Choroid plexus epithelial cell (primary cell): ENCODE results near the gene ACTA2.

ENCODE experiments used
- DNase-seq: peaks from one replicate; pipeline ENCODE4 v3.0.0-alpha.2; 2010; ENCODE audit warnings: low read depth
- H3K4me3 ChIP-seq: 2 replicates; pipeline ENCODE4 v1.5.1; 2011; ENCODE audit warnings: low read depth, mild to moderate bottlenecking, control low read depth, low read length, moderate library complexity
- CTCF ChIP-seq: conservative IDR thresholded peaks from 2 replicates; pipeline ENCODE4 v1.5.1; 2011; ENCODE audit warnings: low read depth, mild to moderate bottlenecking, control low read depth, inconsistent platforms, low read length, moderate library complexity

Gene ACTA2

GRCh38 chr10:88957381-88957780 is 4.8 kb upstream of the ACTA2 start:
- TF ChIP-seq CTCF = no peak
- H3K4me3 ChIP-seq = no peak overlapping the region
- no peak for DNase-seq

GRCh38 chr10:88954458-88955083 is 2.0 kb upstream of the ACTA2 start:
- no peak overlapping the region for H3K4me3 ChIP-seq
- no peak for DNase-seq
- no peak for TF ChIP-seq CTCF

- TF ChIP-seq CTCF = no peak
- DNase-seq = no peak
- H3K4me3 ChIP-seq = no peak overlapping the region
Observed at GRCh38 chr10:88953662-88954061, 1.1 kb upstream of the ACTA2 start.

- no peak overlapping the region for H3K4me3 ChIP-seq
- no peak for DNase-seq
- TF ChIP-seq CTCF = no peak
Observed at GRCh38 chr10:88949912-88950837, 2.4 kb downstream of the ACTA2 start.

GRCh38 chr10:88949051-88949450 is 3.5 kb downstream of the ACTA2 start:
- H3K4me3 ChIP-seq = no peak overlapping the region
- no peak for DNase-seq
- no peak for TF ChIP-seq CTCF

- H3K4me3 ChIP-seq = no peak overlapping the region
- no peak for TF ChIP-seq CTCF
Observed at GRCh38 chr10:88946965-88947590, 5.5 kb downstream of the ACTA2 start.

More at GRCh38 chr10:88946965-88947590, 5.5 kb downstream of the ACTA2 start:
- no peak for DNase-seq
